SK-N-SH (cell line): ENCODE data around the gene ABCC2. TPM values are rescaled to one million over a fixed set of nuclear protein-coding genes. Genes with fewer than 3 reads are reported as not detected.

Experiments
- CTCF ChIA-PET: fragments of 300-600, 350-600 bp; formaldehyde crosslinking; extraction: SDS; loops from one replicate; lab custom pipeline; 2021; lab: Yijun Ruan, JAX
- POLR2A ChIA-PET: fragments of 350-600 bp; sonication (Branson Sonifier 250); formaldehyde crosslinking; extraction: SDS; loops from one replicate; lab custom pipeline; 2020; ENCODE audit warnings: antibody characterized with exemption, inconsistent platforms; lab: Yijun Ruan, JAX
- DNase-seq: peaks from one replicate; pipeline ENCODE4 v3.0.0; 2012
- H2AFZ ChIP-seq: fragments of 200-600 bp; sonication (generic); 2 replicates; pipeline ENCODE4 v1.8.1; 2016; ENCODE audit warnings: antibody characterized with exemption, mild to moderate bottlenecking, low read depth
- H3F3A ChIP-seq: fragments of 200-600 bp; sonication (generic); replicated peaks from 2 replicates; pipeline ENCODE3; 2016; ENCODE audit warnings: antibody characterized with exemption, mild to moderate bottlenecking; ENCODE audit not compliant: insufficient read depth
- H3K27ac ChIP-seq, 2 experiments: fragments of 200-500 bp in 1 of 2; fragments of 200-600 bp in 1 of 2; sonication (Bioruptor generic) in 1 of 2; sonication (generic), shearing (Covaris generic) in 1 of 2; 2 replicates each; pipeline versions ENCODE4 v1.5.1 to v1.6.1; 2014 to 2016; ENCODE audit warnings: low read depth in 2 of 2, inconsistent platforms in 1 of 2, low read length in 1 of 2, mild to moderate bottlenecking in 1 of 2, mixed read lengths in 1 of 2
- H3K27me3 ChIP-seq: fragments of 200-600 bp; sonication (generic), shearing (Covaris generic); 2 replicates; pipeline ENCODE4 v1.6.1; 2016; ENCODE audit warnings: mixed run types; ENCODE audit not compliant: insufficient read depth
- H3K36me3 ChIP-seq, 2 experiments: fragments of 200-500 bp in 1 of 2; fragments of 200-600 bp in 1 of 2; sonication (Bioruptor generic) in 1 of 2; sonication (generic) in 1 of 2; replicated peaks in 1 of 2; 2 replicates each; pipeline versions ENCODE3 to v1.5.1; 2014 to 2016; ENCODE audit warnings: low read length in 1 of 2, mild to moderate bottlenecking in 1 of 2; ENCODE audit not compliant: insufficient read depth in 2 of 2, control insufficient read depth in 1 of 2
- H3K4me1 ChIP-seq, 2 experiments: fragments of 200-500 bp in 1 of 2; fragments of 200-600 bp in 1 of 2; sonication (Bioruptor generic) in 1 of 2; sonication (generic), shearing (Covaris generic) in 1 of 2; 2 replicates each; pipeline versions ENCODE4 v1.5.1 to v1.6.1; 2014 to 2016; ENCODE audit warnings: low read depth in 1 of 2, low read length in 1 of 2, mixed run types in 1 of 2; ENCODE audit not compliant: insufficient read depth in 2 of 2, control insufficient read depth in 1 of 2
- H3K4me2 ChIP-seq: fragments of 200-600 bp; sonication (generic), shearing (Covaris generic); 2 replicates; pipeline ENCODE4 v1.6.1; 2017; ENCODE audit warnings: mixed run types
- H3K4me3 ChIP-seq, 2 experiments: fragments of 200-500 bp in 1 of 2; fragments of 200-600 bp in 1 of 2; sonication (Bioruptor generic) in 1 of 2; sonication (generic), shearing (Covaris generic) in 1 of 2; 2 replicates each; pipeline versions ENCODE4 v1.5.1 to v1.8.1; 2014 to 2016; ENCODE audit warnings: low read depth in 2 of 2, inconsistent platforms in 1 of 2, low read length in 1 of 2, mild to moderate bottlenecking in 1 of 2, mixed read lengths in 1 of 2, moderate library complexity in 1 of 2
- H3K79me2 ChIP-seq: fragments of 200-600 bp; sonication (generic); 2 replicates; pipeline ENCODE4 v1.8.1; 2017; ENCODE audit warnings: mild to moderate bottlenecking; ENCODE audit not compliant: insufficient read depth
- H3K9ac ChIP-seq: fragments of 200-600 bp; sonication (generic); 2 replicates; pipeline ENCODE4 v1.6.1; 2017; ENCODE audit warnings: mixed run types
- H3K9me2 ChIP-seq: fragments of 200-600 bp; sonication (generic); 2 replicates; pipeline ENCODE4 v1.6.1; 2017; ENCODE audit warnings: mixed run types
- H3K9me3 ChIP-seq: fragments of 200-600 bp; sonication (generic); 2 replicates; pipeline ENCODE4 v1.6.1; 2017; ENCODE audit warnings: mixed run types, mild to moderate bottlenecking, moderate library complexity
- H4K20me1 ChIP-seq: fragments of 200-600 bp; sonication (generic); 2 replicates; pipeline ENCODE4 v1.6.1; 2017; ENCODE audit warnings: mild to moderate bottlenecking, mixed run types; ENCODE audit not compliant: insufficient read depth
- EP300 ChIP-seq, 2 experiments: IDR thresholded peaks; 2 replicates each; pipeline versions ENCODE4 v1.4.0 to v1.6.1; 2012; ENCODE audit warnings: borderline replicate concordance in 1 of 2, low read depth in 1 of 2, low read length in 1 of 2
- FOSL2 ChIP-seq: IDR thresholded peaks from 2 replicates; pipeline ENCODE4 v1.4.0; 2012; ENCODE audit warnings: low read depth, mild to moderate bottlenecking, moderate library complexity, borderline replicate concordance
- GABPA ChIP-seq: IDR thresholded peaks from 2 replicates; pipeline ENCODE4 v1.4.0; 2012; ENCODE audit warnings: low read depth, mild to moderate bottlenecking
- JUND ChIP-seq: IDR thresholded peaks from 2 replicates; pipeline ENCODE4 v1.4.0; 2012
- MEF2A ChIP-seq: IDR thresholded peaks from 2 replicates; pipeline ENCODE4 v1.4.0; 2012; ENCODE audit warnings: low read depth, borderline replicate concordance
- MXI1 ChIP-seq: IDR thresholded peaks from 2 replicates; pipeline ENCODE4 v1.6.1; 2012; ENCODE audit warnings: mild to moderate bottlenecking, low read depth, low read length, improper control_type of control experiment
- NFIC ChIP-seq: IDR thresholded peaks from 2 replicates; pipeline ENCODE4 v1.4.0; 2012; ENCODE audit warnings: borderline replicate concordance
- NRF1 ChIP-seq: IDR thresholded peaks from 2 replicates; pipeline ENCODE4 v1.6.1; 2012; ENCODE audit warnings: low read depth, mild to moderate bottlenecking, low read length
- PBX3 ChIP-seq: IDR thresholded peaks from 2 replicates; pipeline ENCODE4; 2012
- POLR2AphosphoS5 ChIP-seq: IDR thresholded peaks from 2 replicates; pipeline ENCODE4 v1.6.1; 2012; ENCODE audit warnings: low read depth, low read length
- RAD21 ChIP-seq: IDR thresholded peaks from 2 replicates; pipeline ENCODE4 v1.6.1; 2012; ENCODE audit warnings: mild to moderate bottlenecking, low read length
- RCOR1 ChIP-seq: fragments of 150-350 bp; IDR thresholded peaks from 2 replicates; pipeline ENCODE4 v1.6.1; 2017; ENCODE audit warnings: antibody characterized with exemption, low read length
- REST ChIP-seq: IDR thresholded peaks from 2 replicates; pipeline ENCODE4 v1.6.1; 2012; ENCODE audit warnings: mild to moderate bottlenecking, low read depth, low read length, moderate library complexity
- RFX5 ChIP-seq: IDR thresholded peaks from 2 replicates; pipeline ENCODE4 v1.6.1; 2012; ENCODE audit warnings: mild to moderate bottlenecking, improper control_type of control experiment, low read length
- RXRA ChIP-seq: IDR thresholded peaks from 2 replicates; pipeline ENCODE4 v1.4.0; 2012; ENCODE audit warnings: low read depth, mild to moderate bottlenecking, borderline replicate concordance
- SIN3A ChIP-seq: IDR thresholded peaks from 2 replicates; pipeline ENCODE4 v1.6.1; 2012; ENCODE audit warnings: low read depth, mild to moderate bottlenecking, low read length, moderate library complexity, borderline replicate concordance
- SMC3 ChIP-seq: IDR thresholded peaks from 2 replicates; pipeline ENCODE4 v1.6.1; 2012; ENCODE audit warnings: low read depth, low read length, improper control_type of control experiment
- TAF1 ChIP-seq: IDR thresholded peaks from 2 replicates; pipeline ENCODE4 v1.6.1; 2012; ENCODE audit warnings: low read depth, mild to moderate bottlenecking, low read length, moderate library complexity, borderline replicate concordance
- TCF12 ChIP-seq: IDR thresholded peaks from 2 replicates; pipeline ENCODE4 v1.4.0; 2012
- TEAD4 ChIP-seq: IDR thresholded peaks from 2 replicates; pipeline ENCODE4 v1.4.0; 2012; ENCODE audit warnings: mild to moderate bottlenecking, borderline replicate concordance; ENCODE audit not compliant: insufficient read depth
- ZBTB33 ChIP-seq: IDR thresholded peaks from 2 replicates; pipeline ENCODE4 v1.4.0; 2012; ENCODE audit warnings: low read depth, borderline replicate concordance
- WGBS: methylation state at CpG from one replicate; pipeline ENCODE4 v1.1.6; 2017; ENCODE audit warnings: low lambda C conversion rate; 5-methylcytosine and 5-hydroxymethylcytosine counted together
- polyA plus RNA-seq, 3 experiments: library from polyadenylated mRNA; depleted of rRNA; stranded (reverse); fragments of >200 nt; gene quantifications; 2 replicates each; pipeline ENCODE4 v1.2.3, GENCODE V29; 2012
- TF ChIP-seq, protein P1 (sequence below): fragments of 150-350 bp; IDR thresholded peaks from 2 replicates; pipeline ENCODE4 v1.6.1; 2016; ENCODE audit warnings: mild to moderate bottlenecking, low read depth, low read length

The ABCC2 gene
- polyA plus RNA-seq, 1 of the 3 experiments (the other 2 are of a cell fraction) = 0.48 TPM

DNA sequence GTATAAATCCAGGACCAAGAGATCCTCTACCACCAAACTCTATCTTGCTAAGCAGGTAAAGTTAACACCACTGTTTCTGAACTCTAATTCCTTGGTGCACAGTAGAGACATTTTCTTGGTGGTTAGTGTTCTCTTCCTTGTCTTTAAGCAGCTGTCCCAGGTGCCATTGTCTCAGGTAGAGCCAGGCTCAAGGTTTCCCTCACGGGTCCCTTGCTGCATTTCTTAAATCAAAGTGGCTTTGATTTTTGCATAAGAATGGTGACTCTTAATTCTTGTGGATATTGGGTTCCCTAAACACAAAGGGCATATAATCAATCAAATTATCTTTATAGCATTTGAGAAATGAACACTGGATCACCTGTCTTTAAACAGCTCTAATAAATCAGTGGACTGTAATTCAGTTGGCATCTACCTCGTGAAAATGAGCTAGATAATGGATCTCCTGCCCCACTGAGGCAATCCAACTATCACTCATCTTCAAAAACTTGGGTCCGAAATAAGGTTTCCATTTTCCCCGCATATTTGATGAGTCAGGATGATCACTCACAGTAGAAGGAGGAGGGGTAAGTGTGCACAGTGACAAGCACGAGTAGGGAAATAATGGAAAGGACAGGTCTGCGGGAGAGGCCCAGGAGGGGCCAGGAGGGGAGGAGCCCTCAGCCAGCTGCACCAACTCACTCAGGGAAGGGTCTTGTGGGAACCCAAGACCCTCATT is 2.4 kb downstream of the ABCC2 start (continued):
- no peak for TF ChIP-seq MXI1
- peak; percentile 50; the same call in 1 of the 2 replicates for TF ChIP-seq POLR2AphosphoS5
- peak; percentile 79 for TF ChIP-seq TCF12
- TF ChIP-seq, protein P1, sequence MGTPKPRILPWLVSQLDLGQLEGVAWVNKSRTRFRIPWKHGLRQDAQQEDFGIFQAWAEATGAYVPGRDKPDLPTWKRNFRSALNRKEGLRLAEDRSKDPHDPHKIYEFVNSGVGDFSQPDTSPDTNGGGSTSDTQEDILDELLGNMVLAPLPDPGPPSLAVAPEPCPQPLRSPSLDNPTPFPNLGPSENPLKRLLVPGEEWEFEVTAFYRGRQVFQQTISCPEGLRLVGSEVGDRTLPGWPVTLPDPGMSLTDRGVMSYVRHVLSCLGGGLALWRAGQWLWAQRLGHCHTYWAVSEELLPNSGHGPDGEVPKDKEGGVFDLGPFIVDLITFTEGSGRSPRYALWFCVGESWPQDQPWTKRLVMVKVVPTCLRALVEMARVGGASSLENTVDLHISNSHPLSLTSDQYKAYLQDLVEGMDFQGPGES = no peak
- no peak for TF ChIP-seq RAD21
- no peak for TF ChIP-seq RCOR1
- no peak for TF ChIP-seq SMC3
- TF ChIP-seq PBX3 = peak; percentile 97
- no peak for TF ChIP-seq MEF2A
- TF ChIP-seq NRF1 = no peak

DNA sequence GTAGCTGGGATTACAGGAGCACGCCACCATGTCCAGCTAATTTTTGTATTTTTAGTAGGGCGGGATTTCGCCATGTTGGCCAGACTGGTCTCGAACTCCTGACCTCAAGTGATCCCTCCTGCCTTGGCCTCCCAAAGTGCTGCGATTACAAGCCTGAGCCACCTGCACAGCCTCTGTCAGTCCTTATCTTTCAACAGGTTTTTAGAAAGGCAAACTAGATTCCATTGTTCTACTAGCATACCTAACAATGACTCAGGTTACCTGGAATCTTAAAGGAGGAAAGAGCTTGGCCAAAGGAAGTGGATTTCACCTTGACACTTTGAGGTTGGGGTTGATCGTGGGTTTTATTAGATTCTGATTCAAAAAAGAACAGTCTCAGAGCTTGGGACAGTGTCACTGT is 3.2 kb downstream of the ABCC2 start:
- Histone ChIP-seq H3K4me1 (peaks cover 0 to 27% of the 10 kb centered on the region in 2 experiments; a peak in 1 of 4 replicates), H3K9ac (no peak overlapping the region), H3K27me3 (no peaks in the 10 kb centered on the region), H3F3A (peaks cover 15% of the 10 kb centered on the region), H3K9me3 (no peaks in the 10 kb centered on the region), H3K4me3 (no peak overlapping the region), H2AFZ (peak overlapping the region; percentile 21; the same call in 1 of the 2 replicates), H4K20me1 (no peaks in the 10 kb centered on the region), H3K9me2 (no peaks in the 10 kb centered on the region), H3K27ac (peak overlapping the region in 1 of 2 experiments; percentile 79; a peak in 1 of 4 replicates), H3K79me2 (no peaks in the 10 kb centered on the region), H3K36me3 (no peaks in the 10 kb centered on the region), H3K4me2 (no peak overlapping the region)
- WGBS = 88% methylated on average over 6 of the region's 6 CpGs
- CTCF ChIA-PET = no interaction called here
- POLR2A ChIA-PET = no interaction called here
- TF ChIP-seq RCOR1 (no peak), POLR2AphosphoS5 (no peak), GABPA (no peak), REST (no peak), FOSL2 (no peak), NRF1 (no peak), RFX5 (no peak), MEF2A (no peak), EP300 (IDR thresholded peaks at IDR 0.05; ENCODE audit: borderline replicate concordance in 1 of 2, low read depth in 1 of 2, low read length in 1 of 2) (no peak), NFIC (no peak), TAF1 (no peak), TEAD4 (no peak), MXI1 (no peak), RXRA (no peak), SIN3A (no peak), RAD21 (no peak), JUND (no peak), ZBTB33 (no peak)
- TF ChIP-seq, protein P1 = no peak
- DNase-seq = no peak
